Body of pancreas (tissue), 4 donors: ENCODE data around the gene DDX39B. TPM values are rescaled to one million over a fixed set of nuclear protein-coding genes. Genes with fewer than 3 reads are reported as not detected.

Experiments
- ATAC-seq: fragments of 150-250 bp; one replicate; pipeline ENCODE4 v1.9.1; 2016
- DNase-seq, 4 donors: peaks; one replicate each; pipeline ENCODE4 v3.0.0-alpha.2; 2019
- H3K27ac ChIP-seq, 4 donors: fragments of 200-600 bp; sonication (generic); 1 replicate in 3 of 4; 2 replicates in 1 of 4; pipeline versions ENCODE4 v1.5.1 to v1.6.1; 2016 to 2019; ENCODE audit warnings: mild to moderate bottlenecking in 1 of 4, mixed read lengths in 1 of 4, moderate library complexity in 1 of 4
- H3K27me3 ChIP-seq, 2 donors: fragments of 200-600 bp; sonication (generic); one replicate each; pipeline ENCODE4 v1.6.0; 2016; ENCODE audit warnings: mild to moderate bottlenecking in 1 of 2
- H3K36me3 ChIP-seq, 2 donors: fragments of 200-600 bp; sonication (generic); replicated peaks in 1 of 2; 2 replicates each; pipeline ENCODE4 v1.5.1; 2016; ENCODE audit warnings: low read depth in 2 of 2; ENCODE audit not compliant: insufficient read depth in 1 of 2
- H3K4me1 ChIP-seq: fragments of 200-600 bp; sonication (generic); one replicate; pipeline ENCODE4 v1.6.0; 2016
- H3K4me3 ChIP-seq, 2 donors: fragments of 200-600 bp; sonication (generic); 1 replicate in 1 of 2; 2 replicates in 1 of 2; pipeline ENCODE4 v1.5.1; 2016 to 2019
- H3K9me3 ChIP-seq, 3 donors: fragments of 200-600 bp; sonication (generic); 1 replicate in 2 of 3; 2 replicates in 1 of 3; pipeline ENCODE4 v1.5.1; 2016
- POLR2A ChIP-seq, 3 donors: fragments of 450-650 bp; IDR thresholded peaks; one replicate each; pipeline ENCODE4 v1.6.1; 2016; ENCODE audit warnings: antibody characterized with exemption in 3 of 3, mild to moderate bottlenecking in 2 of 3
- WGBS, 2 donors: methylation state at CpG; one replicate each; pipeline ENCODE4 v1.1.5; 2017; 5-methylcytosine and 5-hydroxymethylcytosine counted together
- intact Hi-C: fragments of 100-400 bp; cut with DNase I; formaldehyde crosslinking; loops from one replicate; pipeline ENCODE4 v1.15.1; 2023
- total RNA-seq, 2 donors: library from RNA; depleted of rRNA; stranded (reverse); fragments of >200 nt; gene quantifications; one replicate each; pipeline ENCODE4 v1.1.0, GENCODE V29; 2016
- TF ChIP-seq, protein P1 (sequence below), 7 experiments: fragments of 450-650 bp in 4 of 7; fragments of 200-600 bp in 3 of 7; sonication (generic) in 3 of 7; IDR thresholded peaks; one replicate each; pipeline ENCODE4 v1.5.1; 2016 to 2019; ENCODE audit warnings: antibody characterized with exemption in 7 of 7

Gene DDX39B
- total RNA-seq, 2 donors from 2014 or later, result 132 to 260 TPM

- H3K4me3 ChIP-seq, result no peak overlapping the region
- peaks cover 10 to 11% of the 10 kb centered on the region in 2 donors for H3K36me3 ChIP-seq
- H3K4me1 ChIP-seq, result peaks cover 7% of the 10 kb centered on the region
- H3K27me3 ChIP-seq, result no peaks in the 10 kb centered on the region
- intact Hi-C loops, result no loop called here
- DNase-seq (no peak), ATAC-seq (no peak)
- no peaks in the 10 kb centered on the region for H3K9me3 ChIP-seq
- TF ChIP-seq, protein P1, sequence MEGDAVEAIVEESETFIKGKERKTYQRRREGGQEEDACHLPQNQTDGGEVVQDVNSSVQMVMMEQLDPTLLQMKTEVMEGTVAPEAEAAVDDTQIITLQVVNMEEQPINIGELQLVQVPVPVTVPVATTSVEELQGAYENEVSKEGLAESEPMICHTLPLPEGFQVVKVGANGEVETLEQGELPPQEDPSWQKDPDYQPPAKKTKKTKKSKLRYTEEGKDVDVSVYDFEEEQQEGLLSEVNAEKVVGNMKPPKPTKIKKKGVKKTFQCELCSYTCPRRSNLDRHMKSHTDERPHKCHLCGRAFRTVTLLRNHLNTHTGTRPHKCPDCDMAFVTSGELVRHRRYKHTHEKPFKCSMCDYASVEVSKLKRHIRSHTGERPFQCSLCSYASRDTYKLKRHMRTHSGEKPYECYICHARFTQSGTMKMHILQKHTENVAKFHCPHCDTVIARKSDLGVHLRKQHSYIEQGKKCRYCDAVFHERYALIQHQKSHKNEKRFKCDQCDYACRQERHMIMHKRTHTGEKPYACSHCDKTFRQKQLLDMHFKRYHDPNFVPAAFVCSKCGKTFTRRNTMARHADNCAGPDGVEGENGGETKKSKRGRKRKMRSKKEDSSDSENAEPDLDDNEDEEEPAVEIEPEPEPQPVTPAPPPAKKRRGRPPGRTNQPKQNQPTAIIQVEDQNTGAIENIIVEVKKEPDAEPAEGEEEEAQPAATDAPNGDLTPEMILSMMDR (IDR thresholded peaks at IDR 0.05), result no peak
- TF ChIP-seq POLR2A (IDR thresholded peaks at IDR 0.05), result peak in 1 of 3 donors; percentile 2
- peak overlapping the region in 1 of 4 donors; percentile 53 for H3K27ac ChIP-seq
Measured at GRCh38 chr6:31560697-31561058, 18.9 kb upstream of the DDX39B start.

DNA sequence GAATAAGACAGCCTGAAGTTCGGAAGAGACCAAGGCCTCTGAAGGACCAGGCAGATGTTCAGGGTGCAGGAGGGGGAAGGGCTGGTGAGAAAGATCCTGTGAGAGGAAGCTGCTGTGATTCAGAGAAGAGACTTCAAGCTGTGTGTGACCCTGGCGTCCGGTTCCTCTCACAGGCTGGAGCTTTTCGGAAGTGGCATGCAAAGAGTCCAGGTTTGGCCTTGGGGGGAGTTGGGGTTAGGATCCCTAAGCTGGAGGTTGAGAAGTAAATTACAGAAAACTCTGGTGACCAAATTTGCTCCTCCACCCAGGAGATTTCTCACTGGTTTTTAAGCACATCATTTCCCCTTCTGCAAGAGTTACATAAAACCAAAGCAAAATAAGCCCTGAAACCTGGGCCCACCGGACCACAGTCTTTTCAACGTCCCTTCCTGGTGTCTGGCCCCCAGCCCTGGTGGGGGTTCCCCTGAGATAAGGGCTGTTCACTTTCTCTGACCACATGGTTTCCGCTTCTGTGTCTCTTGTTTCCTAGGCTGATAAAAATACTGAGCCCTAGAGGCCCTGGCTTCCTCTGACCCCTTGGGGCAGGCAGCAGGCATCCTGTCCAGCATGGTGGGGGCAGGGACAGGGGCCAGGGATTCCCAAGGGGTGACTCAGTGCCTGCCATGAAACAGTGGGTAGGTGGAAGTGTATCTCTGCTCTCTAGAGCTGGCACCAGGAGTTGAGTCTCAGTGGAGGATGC is 18.3 kb upstream of the DDX39B start:
- WGBS, 2 donors, result 58 to 85% methylated on average over 7 of the region's 7 CpGs
- peak; percentile 66 for ATAC-seq
- peak overlapping the region in 2 of 4 donors; percentile 21 to 53 for H3K27ac ChIP-seq
- no peaks in the 10 kb centered on the region for H3K9me3 ChIP-seq
- TF ChIP-seq, protein P1 (IDR thresholded peaks at IDR 0.05), result no peak
- no peak for TF ChIP-seq POLR2A (IDR thresholded peaks at IDR 0.05)
- peaks cover 10 to 11% of the 10 kb centered on the region in 2 donors for H3K36me3 ChIP-seq
- peak in 2 of 4 donors; percentile 25 to 69 for DNase-seq
- no peak overlapping the region for H3K4me3 ChIP-seq
- intact Hi-C loops, result no loop called here
- H3K4me1 ChIP-seq, result peaks cover 7% of the 10 kb centered on the region
- H3K27me3 ChIP-seq, result no peaks in the 10 kb centered on the region

DNA sequence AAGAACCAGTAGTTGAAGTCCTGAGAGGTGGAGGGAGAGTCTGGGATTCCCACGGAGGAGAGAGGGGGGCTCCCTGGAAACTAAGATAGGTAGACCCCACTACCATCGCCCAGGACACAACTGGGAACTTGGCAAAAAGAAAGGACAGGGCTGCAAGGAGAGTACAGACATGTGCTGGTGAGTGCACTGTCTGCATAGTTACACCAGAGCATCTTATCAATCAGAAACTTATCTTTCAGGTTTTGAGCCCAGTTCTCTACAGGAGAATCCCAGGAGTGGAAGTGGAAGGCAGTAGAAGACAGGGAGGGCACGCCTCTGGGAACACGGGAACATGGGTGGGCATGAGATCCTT is 17.8 kb upstream of the DDX39B start:
- TF ChIP-seq, protein P1 (IDR thresholded peaks at IDR 0.05), result no peak
- no peak for TF ChIP-seq POLR2A (IDR thresholded peaks at IDR 0.05)
- no peak overlapping the region for H3K4me3 ChIP-seq
- H3K4me1 ChIP-seq, result peaks cover 7% of the 10 kb centered on the region
- ATAC-seq (no peak), DNase-seq (no peak)
- H3K27me3 ChIP-seq, result no peaks in the 10 kb centered on the region
- H3K27ac ChIP-seq, result peak overlapping the region in 2 of 4 donors; percentile 21 to 53
- no peaks in the 10 kb centered on the region for H3K9me3 ChIP-seq
- intact Hi-C loops, result no loop called here
- WGBS, 2 donors, result 72 to 77% methylated on average over 4 of the region's 4 CpGs
- peaks cover 10 to 11% of the 10 kb centered on the region in 2 donors for H3K36me3 ChIP-seq

DNA sequence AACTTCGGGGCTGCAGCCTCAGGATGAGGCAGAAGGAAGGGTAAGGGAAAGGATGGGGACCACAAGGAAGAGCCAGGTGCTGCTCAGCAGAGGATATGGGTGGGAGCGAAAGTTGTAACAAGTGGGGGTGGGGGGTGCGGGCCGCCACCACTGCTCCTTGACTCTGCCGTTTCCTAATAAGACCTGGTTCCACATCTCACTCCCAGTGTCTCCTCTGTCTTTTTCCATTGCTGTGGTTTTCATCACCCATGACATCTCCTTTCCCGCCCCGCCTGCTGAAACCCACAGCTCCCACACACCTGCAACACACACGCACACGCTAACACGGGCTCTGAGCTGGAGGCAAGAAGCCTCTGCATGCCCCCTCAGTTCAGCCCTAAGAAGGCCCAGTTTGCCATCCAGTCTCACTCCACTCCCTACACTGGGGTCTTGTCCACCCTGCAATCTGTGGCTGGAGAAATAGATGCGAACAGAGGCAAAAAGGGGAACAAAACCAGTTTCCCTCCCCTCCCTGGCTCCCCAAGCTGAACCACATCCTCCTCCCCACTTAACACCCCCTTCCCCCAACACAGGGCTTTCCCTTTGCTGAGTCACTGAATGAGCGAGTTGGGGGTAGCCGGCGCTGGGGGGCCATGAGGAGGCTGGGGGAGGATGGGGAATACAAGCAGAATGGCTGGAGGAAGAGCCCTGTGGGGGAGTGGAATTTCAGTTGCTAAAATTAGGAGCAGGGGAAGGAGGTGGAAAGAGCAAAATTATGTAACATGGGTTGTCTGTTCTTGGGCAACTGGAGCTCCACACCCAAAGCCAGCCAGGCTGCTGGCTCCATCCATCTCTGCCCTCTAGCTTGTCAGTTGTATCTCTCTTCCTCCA is 17.1 kb upstream of the DDX39B start:
- H3K9me3 ChIP-seq, result no peaks in the 10 kb centered on the region
- H3K4me1 ChIP-seq, result peaks cover 7% of the 10 kb centered on the region
- TF ChIP-seq, protein P1 (IDR thresholded peaks at IDR 0.05), result no peak
- TF ChIP-seq POLR2A (IDR thresholded peaks at IDR 0.05), result no peak
- H3K36me3 ChIP-seq, result peaks cover 10 to 11% of the 10 kb centered on the region in 2 donors
- H3K27ac ChIP-seq, result peak overlapping the region in 2 of 4 donors; percentile 21 to 53
- intact Hi-C loops, result no loop called here
- H3K27me3 ChIP-seq, result no peaks in the 10 kb centered on the region
- WGBS, 2 donors, result 65 to 92% methylated on average over 14 of the region's 14 CpGs
- no peak for ATAC-seq
- DNase-seq, result peak in 1 of 4 donors; percentile 65
- no peak overlapping the region for H3K4me3 ChIP-seq
